Bronchus fibroblast of lung (primary cell): ENCODE data around the gene UGT1A8. TPM values are rescaled to one million over a fixed set of nuclear protein-coding genes. Genes with fewer than 3 reads are reported as not detected.

Experiments used
- total RNA-seq: library from RNA; depleted of rRNA; stranded (reverse); fragments of >200 nt; gene quantifications from 2 replicates; pipeline ENCODE4 v1.2.3, GENCODE V29; 2015

UGT1A8 gene
- total RNA-seq: not detected in 2 replicates

DNA sequence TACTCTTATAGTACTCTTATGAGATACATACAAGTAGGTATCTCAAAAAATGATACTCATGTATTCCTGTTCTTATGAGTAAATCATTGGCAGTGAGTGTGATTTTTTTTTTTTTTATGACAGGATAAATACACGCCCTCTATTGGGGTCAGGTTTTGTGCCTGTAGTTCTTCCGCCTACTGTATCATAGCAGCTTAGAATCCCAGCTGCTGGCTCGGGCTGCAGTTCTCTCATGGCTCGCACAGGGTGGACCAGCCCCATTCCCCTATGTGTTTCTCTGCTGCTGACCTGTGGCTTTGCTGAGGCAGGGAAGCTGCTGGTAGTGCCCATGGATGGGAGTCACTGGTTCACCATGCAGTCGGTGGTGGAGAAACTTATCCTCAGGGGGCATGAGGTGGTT lies at the start of gene UGT1A8:
Gene UGT1A8 (plus strand): TSS at position 158 of the 400 bp plus-strand sequence. CDS start 75 bp downstream, at position 233.

GRCh38 chr2:233636306-233636705 lies 18.9 kb downstream of the UGT1A8 start, which contains the start of gene UGT1A10:
Gene UGT1A10, plus strand, starts transcription at chr2:233636448. Its CDS starts 75 bp downstream, at chr2:233636523.

GRCh38 chr2:233671290-233672161 lies 54.1 kb downstream of the UGT1A8 start, which contains the start of gene UGT1A9:
Gene UGT1A9, plus strand, starts transcription at chr2:233671898. Its CDS starts 37 bp downstream, at chr2:233671935.

GRCh38 chr2:233681521-233682099 lies 64.2 kb downstream of the UGT1A8 start, which contains the start of gene UGT1A7:
Gene UGT1A7, plus strand, starts transcription at chr2:233681901. Its CDS starts 37 bp downstream, at chr2:233681938.

DNA sequence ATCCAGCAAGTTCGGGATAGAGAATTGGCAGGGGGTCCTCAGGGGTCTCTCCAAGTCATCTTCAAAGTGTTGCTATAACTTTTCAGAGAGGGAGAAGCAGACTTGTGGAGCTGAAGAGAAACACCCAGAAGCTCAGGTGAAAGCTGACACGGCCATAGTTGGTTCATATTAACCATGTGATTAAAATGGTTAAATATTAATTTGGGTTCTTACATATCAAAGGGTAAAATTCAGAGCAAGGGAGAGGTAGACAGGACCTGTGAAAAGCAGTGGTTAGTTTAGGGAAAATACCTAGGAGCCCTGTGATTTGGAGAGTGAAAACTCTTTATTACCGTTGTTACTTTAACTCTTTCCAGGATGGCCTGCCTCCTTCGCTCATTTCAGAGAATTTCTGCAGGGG lies 75.2 kb downstream of the UGT1A8 start, which contains the start of gene UGT1A6:
Gene UGT1A6 (plus strand): TSS at position 243 of the 400 bp plus-strand sequence. CDS start 115 bp downstream, at position 358.

GRCh38 chr2:233712611-233713261 lies 95.3 kb downstream of the UGT1A8 start, which contains the start of gene UGT1A5:
Gene UGT1A5, plus strand, starts transcription at chr2:233712907. Its CDS starts 85 bp downstream, at chr2:233712992.

DNA sequence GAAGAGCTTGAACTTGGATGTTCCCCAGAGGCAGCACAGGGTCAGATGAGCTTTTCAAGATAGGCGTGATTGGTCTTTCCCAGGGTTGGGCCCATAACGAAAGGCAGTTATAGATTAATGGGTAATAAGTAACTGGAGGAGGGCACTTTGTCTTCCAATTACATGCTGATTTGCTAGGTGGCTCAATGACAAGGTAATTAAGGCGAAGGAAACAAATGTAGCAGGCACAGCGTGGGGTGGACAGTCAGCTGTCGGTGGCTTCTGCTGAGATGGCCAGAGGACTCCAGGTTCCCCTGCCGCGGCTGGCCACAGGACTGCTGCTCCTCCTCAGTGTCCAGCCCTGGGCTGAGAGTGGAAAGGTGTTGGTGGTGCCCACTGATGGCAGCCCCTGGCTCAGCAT lies 101.1 kb downstream of the UGT1A8 start, which contains the start of gene UGT1A4:
Gene UGT1A4 (plus strand): TSS at position 185 of the 400 bp plus-strand sequence. CDS start 85 bp downstream, at position 270.

DNA sequence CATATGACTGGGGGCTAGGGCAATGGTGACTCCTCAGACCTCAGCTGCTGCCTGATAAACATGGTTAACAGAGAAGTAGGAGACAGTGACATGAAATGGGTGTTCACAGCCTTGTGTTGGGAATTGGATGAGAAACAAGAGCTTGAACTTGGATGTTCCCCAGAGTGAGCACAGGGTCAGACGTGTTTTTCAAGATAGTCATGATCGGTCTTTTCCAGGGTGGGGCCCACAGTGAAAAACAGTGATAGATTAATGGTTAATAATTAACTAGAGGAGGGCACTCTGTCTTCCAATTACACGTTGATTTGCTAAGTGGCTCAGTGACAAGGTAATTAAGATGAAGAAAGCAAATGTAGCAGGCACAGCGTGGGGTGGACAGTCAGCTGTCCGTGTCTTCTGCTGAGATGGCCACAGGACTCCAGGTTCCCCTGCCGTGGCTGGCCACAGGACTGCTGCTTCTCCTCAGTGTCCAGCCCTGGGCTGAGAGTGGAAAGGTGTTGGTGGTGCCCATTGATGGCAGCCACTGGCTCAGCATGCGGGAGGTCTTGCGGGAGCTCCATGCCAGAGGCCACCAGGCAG lies 111.4 kb downstream of the UGT1A8 start, which contains the start of gene UGT1A3:
Gene UGT1A3 (plus strand): TSS at position 320 of the 579 bp plus-strand sequence. CDS start 85 bp downstream, at position 405.

DNA sequence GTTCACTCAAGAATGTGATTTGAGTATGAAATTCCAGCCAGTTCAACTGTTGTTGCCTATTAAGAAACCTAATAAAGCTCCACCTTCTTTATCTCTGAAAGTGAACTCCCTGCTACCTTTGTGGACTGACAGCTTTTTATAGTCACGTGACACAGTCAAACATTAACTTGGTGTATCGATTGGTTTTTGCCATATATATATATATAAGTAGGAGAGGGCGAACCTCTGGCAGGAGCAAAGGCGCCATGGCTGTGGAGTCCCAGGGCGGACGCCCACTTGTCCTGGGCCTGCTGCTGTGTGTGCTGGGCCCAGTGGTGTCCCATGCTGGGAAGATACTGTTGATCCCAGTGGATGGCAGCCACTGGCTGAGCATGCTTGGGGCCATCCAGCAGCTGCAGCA lies 142.6 kb downstream of the UGT1A8 start, which contains the start of gene UGT1A1:
Gene UGT1A1 (plus strand): TSS at position 228 of the 400 bp plus-strand sequence. CDS start 18 bp downstream, at position 246.

DNA sequence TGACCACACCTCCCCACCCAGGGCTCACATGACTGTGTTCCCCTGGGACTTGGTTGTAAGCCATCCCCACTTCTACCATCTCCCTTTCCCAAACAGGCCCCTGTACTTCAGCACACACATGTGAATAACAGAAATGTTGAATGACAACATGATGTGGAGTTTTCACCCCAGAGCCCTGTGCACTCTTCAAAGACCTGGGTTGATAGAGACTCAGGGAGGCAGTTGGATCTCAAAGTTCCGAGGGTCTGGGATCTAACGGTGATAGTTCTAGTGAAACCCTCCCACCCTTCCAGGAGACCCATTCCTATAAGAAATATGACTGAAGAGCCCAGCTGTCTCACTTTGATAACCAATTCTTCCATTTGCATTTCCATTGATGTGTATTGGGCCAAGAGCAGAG lies 160.6 kb downstream of the UGT1A8 start, which contains the start of gene MROH2A:
Gene MROH2A (plus strand): TSS at position 301 of the 400 bp plus-strand sequence. CDS start 1,029 bp downstream, outside the sequence.

Other genes with a start within 250 kb of the UGT1A8 start
- 15.5 and 21.0 TPM in 2 replicates for gene USP40, start 50.9 kb upstream of the UGT1A8 start, total RNA-seq
- gene UGT1A10, start 18.8 kb downstream of the UGT1A8 start, total RNA-seq: not detected in 2 replicates
- not detected in 2 replicates for gene UGT1A9, start 54.3 kb downstream of the UGT1A8 start, total RNA-seq
- not detected in 2 replicates for gene UGT1A7, start 64.3 kb downstream of the UGT1A8 start, total RNA-seq
- not detected in 2 replicates for gene UGT1A6, start 75.3 kb downstream of the UGT1A8 start, total RNA-seq
- not detected in 2 replicates for gene UGT1A5, start 95.3 kb downstream of the UGT1A8 start, total RNA-seq
- not detected in 2 replicates for gene UGT1A4, start 101.1 kb downstream of the UGT1A8 start, total RNA-seq
- gene UGT1A3, start 111.4 kb downstream of the UGT1A8 start, total RNA-seq: not detected in 2 replicates
- gene UGT1A1, start 142.6 kb downstream of the UGT1A8 start, total RNA-seq: not detected in 2 replicates
- gene MROH2A, start 160.7 kb downstream of the UGT1A8 start, total RNA-seq: not detected in 2 replicates
- 39.4 and 40.5 TPM in 2 replicates for gene HJURP, start 236.9 kb downstream of the UGT1A8 start, total RNA-seq